GM23338 (cell line): Measurements from ENCODE around the gene FOXK2. TPM values are rescaled to one million over a fixed set of nuclear protein-coding genes. Genes with fewer than 3 reads are reported as not detected.
A peak's percentile ranks its signal among the peaks of the same experiment; 100 is the strongest.

Source experiments
- ATAC-seq: fragments of 200-7000 bp; cut with Tn5 transposase; 3 replicates; pipeline ENCODE4 v1.9.1; 2020
- DNase-seq: peaks from one replicate; pipeline ENCODE4 v3.0.0-alpha.2; 2015; ENCODE audit warnings: low spot score
- H2AFZ ChIP-seq: fragments of 200-600 bp; sonication (generic); 2 replicates; pipeline ENCODE4 v1.8.0; 2016; ENCODE audit warnings: antibody characterized with exemption, mild to moderate bottlenecking, moderate library complexity
- H3F3A ChIP-seq: fragments of 200-600 bp; sonication (generic); replicated peaks from 2 replicates; pipeline ENCODE4 v1.8.0; 2017; ENCODE audit warnings: antibody characterized with exemption, mixed run types, low read depth
- H3K27ac ChIP-seq: fragments of 200-600 bp; sonication (generic); 2 replicates; pipeline ENCODE4 v1.6.1; 2016; ENCODE audit warnings: low read depth
- H3K27me3 ChIP-seq: fragments of 200-600 bp; sonication (generic); 2 replicates; pipeline ENCODE4 v1.8.0; 2016; ENCODE audit warnings: mild to moderate bottlenecking, mixed run types, moderate library complexity; ENCODE audit not compliant: insufficient read depth
- H3K36me3 ChIP-seq: fragments of 200-600 bp; sonication (generic); 2 replicates; pipeline ENCODE4 v1.8.0; 2016; ENCODE audit warnings: mild to moderate bottlenecking; ENCODE audit not compliant: insufficient read depth
- H3K4me1 ChIP-seq: fragments of 200-600 bp; sonication (generic); 2 replicates; pipeline ENCODE4 v1.8.0; 2016; ENCODE audit warnings: mild to moderate bottlenecking, moderate library complexity; ENCODE audit not compliant: insufficient read depth
- H3K4me2 ChIP-seq: fragments of 200-600 bp; sonication (generic); 2 replicates; pipeline ENCODE4 v1.7.1; 2017; ENCODE audit warnings: mixed run types
- H3K4me3 ChIP-seq: fragments of 200-600 bp; sonication (generic); 2 replicates; pipeline ENCODE4 v1.6.1; 2016; ENCODE audit warnings: mixed run types
- H3K79me2 ChIP-seq: fragments of 200-600 bp; sonication (generic); replicated peaks from 2 replicates; pipeline ENCODE4 v1.8.0; 2017; ENCODE audit warnings: mild to moderate bottlenecking; ENCODE audit not compliant: insufficient read depth
- H3K9me2 ChIP-seq: fragments of 200-600 bp; sonication (generic); 2 replicates; pipeline ENCODE4 v1.8.0; 2017; ENCODE audit not compliant: insufficient read depth
- H4K20me1 ChIP-seq: fragments of 200-600 bp; sonication (generic); replicated peaks from 2 replicates; pipeline ENCODE4 v1.8.0; 2017; ENCODE audit warnings: mild to moderate bottlenecking; ENCODE audit not compliant: insufficient read depth
- H3K27ac Mint-ChIP-seq: 2 replicates; pipeline ENCODE4 v1.8.0; 2020; ENCODE audit warnings: inconsistent platforms, mild to moderate bottlenecking, moderate library complexity, mixed read lengths
- H3K27me3 Mint-ChIP-seq: 3 replicates; pipeline ENCODE4 v1.8.0; 2022; ENCODE audit warnings: low read depth, mild to moderate bottlenecking, moderate library complexity, mixed read lengths, inconsistent platforms; ENCODE audit not compliant: insufficient read depth, poor library complexity
- H3K36me3 Mint-ChIP-seq: 3 replicates; pipeline ENCODE4 v1.8.0; 2021; ENCODE audit warnings: low read depth, mild to moderate bottlenecking, inconsistent platforms, moderate library complexity, mixed read lengths
- H3K4me1 Mint-ChIP-seq: 3 replicates; pipeline ENCODE4 v1.8.0; 2020; ENCODE audit warnings: mild to moderate bottlenecking, inconsistent platforms, mixed read lengths
- H3K4me3 Mint-ChIP-seq: 3 replicates; pipeline ENCODE4 v1.8.0; 2021; ENCODE audit warnings: moderate library complexity, mild to moderate bottlenecking, inconsistent platforms, mixed read lengths
- H3K9me3 Mint-ChIP-seq: 3 replicates; pipeline ENCODE4 v1.8.0; 2020; ENCODE audit warnings: moderate library complexity, mild to moderate bottlenecking, inconsistent platforms, mixed read lengths
- CREB1 ChIP-seq: fragments of 250-450 bp; sonication (Bioruptor Pico); IDR thresholded peaks from 2 replicates; pipeline ENCODE4 v1.5.0; 2020; ENCODE audit warnings: low read depth, mild to moderate bottlenecking, moderate library complexity
- CTCF ChIP-seq, 2 experiments: fragments of 200-600 bp in 1 of 2; sonication (generic) in 1 of 2; conservative IDR thresholded peaks; 2 replicates each; pipeline versions ENCODE4 v1.5.1 to v1.6.1; 2016 to 2017; ENCODE audit warnings: antibody characterized with exemption in 2 of 2, low read depth in 2 of 2, mild to moderate bottlenecking in 2 of 2, moderate library complexity in 1 of 2
- EZH2 ChIP-seq: fragments of 200-600 bp; sonication (generic); IDR thresholded peaks from one replicate; pipeline ENCODE4 v1.8.0; 2017; ENCODE audit warnings: antibody characterized with exemption, mild to moderate bottlenecking, low read depth; ENCODE audit not compliant: unreplicated experiment
- EZH2phosphoT487 ChIP-seq: fragments of 200-600 bp; sonication (generic); IDR thresholded peaks from one replicate; pipeline ENCODE4 v1.8.1; 2018; ENCODE audit warnings: antibody characterized with exemption; ENCODE audit not compliant: unreplicated experiment
- JUNB ChIP-seq: IDR thresholded peaks from one replicate; pipeline ENCODE4 v1.6.1; 2016; ENCODE audit warnings: antibody characterized with exemption; ENCODE audit not compliant: unreplicated experiment
- NANOG ChIP-seq: IDR thresholded peaks from 2 replicates; pipeline ENCODE4 v1.6.1; 2016; ENCODE audit warnings: antibody characterized with exemption, borderline replicate concordance
- POLR2AphosphoS5 ChIP-seq: IDR thresholded peaks from 2 replicates; pipeline ENCODE4 v1.6.1; 2016; ENCODE audit warnings: antibody characterized with exemption, low read depth
- REST ChIP-seq: IDR thresholded peaks from one replicate; pipeline ENCODE4 v1.6.1; 2018; ENCODE audit warnings: antibody characterized with exemption; ENCODE audit not compliant: unreplicated experiment
- STAT1 ChIP-seq: IDR thresholded peaks from one replicate; pipeline ENCODE4 v1.6.1; 2016; ENCODE audit warnings: antibody characterized with exemption; ENCODE audit not compliant: unreplicated experiment
- ZNF114 ChIP-seq: fragments of 250-450 bp; sonication (Bioruptor Pico); IDR thresholded peaks from 2 replicates; pipeline ENCODE4 v1.5.0; 2020; ENCODE audit warnings: mild to moderate bottlenecking, moderate library complexity
- ZNF331 ChIP-seq: fragments of 250-450 bp; sonication (Bioruptor Pico); IDR thresholded peaks from 2 replicates; pipeline ENCODE4 v1.5.0; 2020; ENCODE audit warnings: low read depth, mild to moderate bottlenecking, moderate library complexity
- ZNF462 ChIP-seq: fragments of 250-450 bp; sonication (Bioruptor Pico); IDR thresholded peaks from 2 replicates; pipeline ENCODE4 v1.5.0; 2020; ENCODE audit warnings: mild to moderate bottlenecking, moderate library complexity
- polyA plus RNA-seq: library from polyadenylated mRNA; unstranded; fragments of >200 nt; fragmentation: Nextera tagmentation; extraction: Ambion mirVana; gene quantifications from 2 replicates; pipeline ENCODE4 v1.2.1, GENCODE V29; 2016
- total RNA-seq: library from RNA; depleted of rRNA; stranded (reverse); fragments of >200 nt; shearing (Covaris generic); gene quantifications from 2 replicates; pipeline ENCODE4 v1.2.3, GENCODE V29; 2014
- TF ChIP-seq, protein P1 (sequence below): IDR thresholded peaks from 2 replicates; pipeline ENCODE4 v1.6.1; 2016; ENCODE audit warnings: antibody characterized with exemption

The FOXK2 gene
- total and polyA plus RNA-seq, 2 experiments from 2014 or later: 12.3 to 66.0 TPM

DNA sequence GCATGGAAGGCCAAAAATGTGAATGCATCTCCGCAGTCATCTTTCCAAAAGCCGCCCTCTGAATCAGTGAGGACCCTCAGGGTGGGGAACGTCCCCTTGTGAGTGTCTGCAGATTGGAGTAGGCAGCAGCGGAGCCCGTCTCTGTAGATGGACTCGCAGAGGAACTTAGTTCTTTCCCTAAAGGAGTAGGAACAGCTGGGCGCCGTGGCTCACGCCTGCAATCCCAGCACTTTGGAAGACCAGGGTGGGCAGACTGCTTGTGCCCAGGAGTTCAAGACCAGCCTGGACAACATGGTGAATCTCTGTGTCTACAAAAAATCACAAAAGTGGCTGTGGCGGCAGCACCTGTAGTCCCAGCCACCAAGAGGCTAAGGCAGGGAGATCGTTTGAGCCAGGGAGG is 75.0 kb downstream of the FOXK2 start:
- DNase-seq (no peak), ATAC-seq (no peak)
- Histone ChIP-seq H3K4me3 (no peak overlapping the region), H3K4me1 (no peaks in the 10 kb centered on the region), H3K27me3 (no peaks in the 10 kb centered on the region), H2AFZ (no peak overlapping the region), H3K9me2 (no peaks in the 10 kb centered on the region), H3K4me2 (no peak overlapping the region), H3K79me2 (peaks cover 29% of the 10 kb centered on the region), H4K20me1 (peaks cover 6% of the 10 kb centered on the region; the same call in 1 of the 2 replicates), H3K27ac (no peak overlapping the region), H3K36me3 (0 out of 2 replicates have a peak, but pooled peaks cover 11% of the 10 kb centered on the region), H3F3A (peaks cover 18% of the 10 kb centered on the region)
- Mint-ChIP-seq H3K27me3 (peaks cover 12% of the 10 kb centered on the region), H3K9me3 (no peaks in the 10 kb centered on the region; the same call in 2 of the 3 replicates), H3K27ac (peak overlapping the region; percentile 40; the same call in 1 of the 2 replicates), H3K4me1 (peaks cover 12% of the 10 kb centered on the region), H3K4me3 (no peak overlapping the region), H3K36me3 (peaks cover 49% of the 10 kb centered on the region)
- TF ChIP-seq, protein P1, sequence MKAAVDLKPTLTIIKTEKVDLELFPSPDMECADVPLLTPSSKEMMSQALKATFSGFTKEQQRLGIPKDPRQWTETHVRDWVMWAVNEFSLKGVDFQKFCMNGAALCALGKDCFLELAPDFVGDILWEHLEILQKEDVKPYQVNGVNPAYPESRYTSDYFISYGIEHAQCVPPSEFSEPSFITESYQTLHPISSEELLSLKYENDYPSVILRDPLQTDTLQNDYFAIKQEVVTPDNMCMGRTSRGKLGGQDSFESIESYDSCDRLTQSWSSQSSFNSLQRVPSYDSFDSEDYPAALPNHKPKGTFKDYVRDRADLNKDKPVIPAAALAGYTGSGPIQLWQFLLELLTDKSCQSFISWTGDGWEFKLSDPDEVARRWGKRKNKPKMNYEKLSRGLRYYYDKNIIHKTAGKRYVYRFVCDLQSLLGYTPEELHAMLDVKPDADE: no peak
- TF ChIP-seq CREB1 (CRISPR knock-in tag) (no peak), STAT1 (no peak), ZNF462 (CRISPR knock-in tag) (no peak), EZH2phosphoT487 (no peak), REST (no peak), CTCF (conservative IDR thresholded peaks at IDR 0.05; ENCODE audit: low read depth in 2 of 2) (no peak), ZNF114 (CRISPR knock-in tag) (no peak), ZNF331 (CRISPR knock-in tag) (no peak), NANOG (no peak), POLR2AphosphoS5 (no peak), JUNB (no peak), EZH2 (no peak)
